ENCODE data around the gene CAMSAP2.

Gene CAMSAP2

GRCh38 chr1:200901796-200902444 lies 163.2 kb downstream of the CAMSAP2 start:
- no peak for DNase-seq

- DNase-seq = no peak
These were observed 165.1 kb downstream of the CAMSAP2 start for GRCh38 chr1:200903793-200904192.

GRCh38 chr1:200904772-200905171 lies 166.1 kb downstream of the CAMSAP2 start:
- DNase-seq = no peak

DNA sequence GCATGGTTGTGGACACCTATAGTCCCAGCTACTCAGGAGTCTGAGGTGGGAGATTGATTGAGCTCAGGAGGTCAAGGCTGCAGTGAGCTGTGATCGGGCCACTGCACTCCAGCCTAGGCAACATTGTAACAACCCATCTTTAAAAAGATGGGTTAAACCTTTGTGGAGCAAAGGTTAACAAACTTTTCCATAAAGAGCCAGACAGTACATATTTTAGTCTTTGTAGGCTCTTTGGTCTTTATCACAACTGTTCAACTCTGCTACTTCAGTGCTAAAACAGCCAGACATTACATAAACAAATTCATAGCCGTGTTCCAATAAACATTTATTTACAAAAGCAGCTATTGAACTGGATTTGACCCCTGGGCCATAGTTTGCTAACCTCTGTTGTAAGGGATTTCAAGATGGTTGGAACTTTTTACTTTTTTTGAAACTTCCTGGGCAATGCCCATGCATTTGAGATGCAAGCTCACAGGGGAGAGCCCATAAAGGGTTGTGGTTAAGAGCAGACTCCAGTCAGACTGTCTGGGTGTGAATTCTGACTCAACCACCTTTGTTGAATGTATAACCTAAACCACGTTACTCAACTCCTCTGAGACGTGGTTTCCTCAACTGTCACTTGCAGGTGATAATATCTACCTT lies 166.8 kb downstream of the CAMSAP2 start:
- DNase-seq = no peak

GRCh38 chr1:200906491-200906890 lies 167.8 kb downstream of the CAMSAP2 start:
- no peak for DNase-seq

DNA sequence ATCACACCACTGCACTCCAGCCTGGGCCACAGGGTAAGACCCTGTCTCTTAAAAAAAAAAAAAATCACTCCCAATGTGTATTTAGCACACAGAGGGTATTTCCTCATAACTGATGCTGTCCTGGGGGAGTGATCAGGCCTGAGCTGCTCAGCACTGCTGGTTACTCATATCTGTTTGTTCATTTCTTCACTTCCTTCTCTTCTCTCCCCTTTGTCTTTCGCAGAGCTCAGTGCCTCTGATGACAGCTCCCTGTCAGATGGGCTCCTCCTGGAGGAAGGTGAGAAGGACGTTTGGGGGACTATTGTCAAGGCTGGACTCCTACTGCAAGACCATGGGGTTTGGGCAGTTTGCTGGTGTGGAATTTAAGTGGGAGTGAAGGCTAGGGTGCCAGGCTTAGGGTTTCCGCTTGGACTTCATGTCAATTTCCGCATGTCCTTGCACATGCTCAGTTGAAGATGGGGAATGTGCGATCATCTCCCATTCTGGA lies 169.0 kb downstream of the CAMSAP2 start:
- no peak for DNase-seq

DNA sequence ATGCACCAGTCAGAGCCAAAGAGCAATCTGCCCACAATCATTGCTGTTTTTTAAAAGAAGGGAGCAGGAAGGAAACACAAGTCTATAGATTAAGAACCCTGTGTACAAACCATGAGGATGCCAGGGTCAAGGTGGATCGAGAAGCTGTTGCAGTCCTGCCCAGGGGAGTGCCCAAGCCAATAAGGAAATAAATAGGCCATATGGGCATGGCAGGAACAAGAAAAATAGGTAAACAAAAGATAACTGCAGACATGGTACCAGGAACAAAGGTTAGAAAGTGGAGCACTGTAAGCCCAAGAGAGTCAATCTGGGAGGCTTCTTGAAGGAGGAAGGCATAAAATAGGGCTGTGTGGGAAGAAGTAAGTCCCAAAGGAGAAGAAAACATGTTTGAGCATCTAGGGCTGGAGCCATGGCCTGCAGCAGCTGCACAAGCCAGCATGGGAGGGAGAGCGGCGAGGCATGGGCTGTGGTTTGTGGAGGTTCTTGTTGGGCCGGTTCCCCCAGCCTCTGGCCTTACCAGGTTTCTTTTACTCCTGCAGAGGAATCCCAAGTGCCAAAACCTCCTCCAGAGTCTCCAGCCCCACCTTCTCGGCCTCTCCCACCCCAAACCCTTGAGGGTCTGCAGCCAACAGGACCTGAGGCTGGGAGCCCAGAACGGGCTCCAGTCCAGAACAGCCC lies 169.6 kb downstream of the CAMSAP2 start:
- DNase-seq = no peak

GRCh38 chr1:200909071-200909470 lies 170.4 kb downstream of the CAMSAP2 start:
- DNase-seq = no peak

DNA sequence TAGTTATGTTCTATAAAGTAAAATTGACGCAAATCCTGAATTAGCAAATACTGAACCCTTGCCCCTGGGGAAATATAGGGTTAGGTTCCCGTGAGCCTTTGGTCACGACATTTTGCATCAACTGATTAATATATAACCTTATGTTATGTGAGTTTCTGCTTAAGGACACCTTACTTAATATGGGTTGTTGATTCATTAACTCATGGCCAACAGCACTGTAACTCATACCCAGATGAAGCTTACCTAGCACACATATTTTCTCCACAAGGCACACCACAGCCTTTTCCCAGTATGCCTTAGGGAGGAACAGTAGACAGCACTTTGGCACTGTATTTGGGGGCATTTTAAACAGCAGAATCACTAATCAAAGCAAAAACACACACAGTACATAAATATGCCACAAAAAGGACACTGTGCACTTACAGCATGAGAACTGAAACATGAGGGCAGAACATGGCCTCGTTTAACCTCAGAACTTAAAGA lies 171.1 kb downstream of the CAMSAP2 start:
- no peak for DNase-seq

Data from NCI-H2081 (cell line).